HG03342 (cell line): Measurements from ENCODE around the gene SHC3.

Experiments
- ATAC-seq: cut with Tn5 transposase; IDR thresholded peaks from one replicate; pipeline ENCODE4 v1.9.1; 2021; ENCODE audit warnings: mild to moderate bottlenecking, moderate library complexity; ENCODE audit not compliant: unreplicated experiment

Gene SHC3

DNA sequence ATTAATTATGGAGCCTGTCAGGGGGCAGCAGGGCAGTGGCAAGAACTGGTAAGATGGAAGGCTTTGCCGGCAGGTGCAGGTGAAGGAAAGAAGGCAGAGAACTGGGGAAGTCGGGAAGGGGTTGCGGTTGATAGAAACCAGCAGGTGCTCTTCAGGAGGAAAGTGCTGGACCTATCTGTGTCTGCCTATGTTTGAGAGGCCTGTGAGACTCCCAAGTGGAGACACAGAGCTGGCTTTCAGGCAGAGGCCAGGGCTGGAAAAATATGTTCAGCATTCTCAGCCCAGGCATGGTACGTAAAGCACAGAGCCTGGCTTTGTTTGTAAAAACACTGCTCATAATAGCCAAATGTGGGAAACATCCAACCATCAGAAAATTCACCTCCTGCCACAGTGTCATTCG, 117.8 kb downstream of the SHC3 start:
- ATAC-seq: no peak

DNA sequence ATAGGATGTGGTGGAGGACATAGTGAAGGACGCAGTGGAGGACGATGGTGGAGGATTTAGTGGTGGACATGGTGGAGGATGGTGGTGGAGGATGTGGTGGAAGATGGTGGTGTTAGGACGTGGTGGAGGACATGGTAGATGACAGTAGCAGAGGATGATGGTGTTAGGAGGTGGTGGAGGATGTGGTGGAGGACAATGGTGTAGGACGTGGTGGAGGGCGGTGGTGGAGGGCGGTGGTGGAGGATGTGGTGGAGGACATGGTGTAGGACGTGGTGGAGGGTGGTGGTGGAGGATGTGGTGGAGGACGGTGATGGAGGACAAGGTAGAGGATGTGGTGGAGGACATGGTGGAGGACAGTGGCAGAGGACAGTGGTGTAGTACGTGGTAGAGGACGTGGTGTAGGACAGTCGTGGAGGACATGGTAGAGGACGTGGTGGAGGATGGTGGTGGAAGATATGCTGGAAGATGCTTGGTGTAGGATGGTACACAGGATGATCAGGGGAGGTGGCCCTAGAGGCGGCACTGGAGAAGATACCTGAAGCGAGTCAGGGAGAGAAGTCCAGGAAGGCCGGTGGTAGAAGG, 118.6 kb downstream of the SHC3 start:
- no peak for ATAC-seq

DNA sequence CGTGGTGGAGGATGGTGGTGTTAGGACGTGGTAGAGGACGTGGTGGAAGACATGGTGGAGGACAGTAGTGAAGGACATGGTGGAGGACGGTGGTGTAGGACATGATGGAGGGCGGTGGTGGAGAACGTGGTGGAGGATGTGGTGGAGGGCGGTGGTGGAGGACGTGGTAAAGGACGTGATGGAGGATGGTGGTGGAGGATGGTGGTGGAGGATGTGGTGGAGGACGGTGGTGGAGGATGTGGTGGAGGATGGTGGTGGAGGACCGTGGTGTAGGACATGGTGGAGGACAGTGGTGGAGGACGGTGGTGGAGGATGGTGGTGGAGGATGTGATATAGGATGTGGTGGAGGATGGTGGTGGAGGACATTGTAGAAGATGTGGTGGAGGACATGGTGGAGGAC, 119.7 kb downstream of the SHC3 start:
- ATAC-seq: no peak

- no peak for ATAC-seq
Observed at GRCh38 chr9:89054865-89055495, 123.6 kb downstream of the SHC3 start.

- no peak for ATAC-seq
Observed at GRCh38 chr9:89053301-89053700, 125.3 kb downstream of the SHC3 start.

- ATAC-seq: no peak
Observed at GRCh38 chr9:89052470-89053097, 126.0 kb downstream of the SHC3 start.

DNA sequence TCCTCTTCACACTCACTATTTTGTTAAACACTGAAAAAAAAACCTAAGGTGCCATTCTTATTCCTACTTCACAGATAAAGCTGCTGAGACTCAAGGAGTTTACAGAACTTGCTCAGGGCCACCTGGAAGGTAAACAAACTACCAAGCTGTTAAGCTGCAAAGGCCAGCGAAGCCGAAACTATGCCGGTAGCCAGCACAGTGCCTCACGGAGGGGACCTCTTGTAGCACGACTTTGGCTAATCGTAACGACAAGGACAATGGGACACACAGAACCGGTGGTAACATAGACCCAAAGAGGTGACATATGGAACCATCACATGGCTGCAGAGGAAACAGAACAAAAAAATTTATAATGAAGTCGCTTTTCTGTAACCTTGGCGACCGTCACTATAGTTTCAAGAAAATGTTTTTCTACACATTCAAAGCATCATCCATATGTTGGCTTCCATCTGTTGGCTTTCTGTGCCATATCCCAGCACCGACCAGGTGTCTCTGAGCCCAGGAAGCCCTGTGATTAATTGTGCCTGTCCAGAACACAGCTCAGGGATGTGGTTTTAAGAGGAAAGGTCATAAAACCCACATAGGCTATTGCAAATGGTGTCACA, 127.1 kb downstream of the SHC3 start:
- ATAC-seq: no peak

DNA sequence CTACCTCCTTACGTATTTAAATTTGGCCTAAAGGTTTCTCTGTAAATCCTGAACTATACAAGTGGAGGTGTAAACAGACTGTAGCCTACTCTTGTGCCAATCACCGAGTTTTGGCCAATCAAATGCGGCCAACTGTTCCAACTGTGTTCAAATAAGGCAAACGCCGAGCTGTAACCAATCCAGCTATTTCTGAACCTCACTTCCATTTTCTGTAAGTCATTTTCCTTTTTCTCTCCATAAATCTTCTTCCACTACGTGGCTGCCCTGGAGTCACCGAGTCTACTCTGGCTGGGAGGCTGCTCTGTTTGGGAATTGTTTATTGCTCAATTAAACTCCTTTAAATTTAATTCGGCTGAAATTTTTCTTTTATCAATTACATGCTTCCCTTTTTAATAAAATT, 129.0 kb downstream of the SHC3 start:
- no peak for ATAC-seq

DNA sequence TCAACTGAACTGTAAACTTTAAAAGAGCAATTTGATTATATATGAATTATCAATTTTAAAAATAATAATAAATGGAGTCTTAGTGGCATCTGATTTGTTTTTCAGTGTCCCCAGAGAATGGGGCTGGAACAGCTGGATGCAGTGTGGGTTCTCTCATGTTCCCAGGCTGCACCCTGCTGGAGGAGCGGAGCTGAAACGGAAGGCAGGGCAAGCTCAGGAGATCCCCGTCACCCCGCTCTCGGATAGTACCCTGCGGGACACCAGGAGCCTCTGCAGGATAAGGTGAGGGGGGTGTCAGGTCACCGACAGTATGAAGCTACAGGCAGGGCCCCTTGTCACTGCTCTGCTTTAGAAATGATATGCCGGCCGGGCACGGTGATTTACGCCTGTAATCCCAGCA, 130.0 kb downstream of the SHC3 start:
- no peak for ATAC-seq

DNA sequence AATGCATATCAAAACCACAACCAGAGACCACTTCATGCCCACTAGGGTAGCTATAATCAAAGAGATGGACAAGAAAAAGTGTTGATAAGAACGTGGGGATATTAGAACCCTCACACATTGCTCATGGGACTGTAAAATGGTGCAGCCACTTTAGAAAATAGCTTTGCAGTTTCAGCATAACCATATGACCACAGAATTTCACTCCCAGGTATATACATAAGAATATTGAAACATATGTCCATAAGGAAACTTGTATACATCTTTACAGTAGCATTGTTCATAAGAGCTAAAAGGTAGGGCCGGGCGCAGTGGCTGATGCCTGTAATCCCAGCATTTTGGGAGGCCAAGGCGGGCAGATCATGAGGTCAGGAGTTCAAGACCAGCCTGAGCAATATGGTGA, 131.0 kb downstream of the SHC3 start:
- no peak for ATAC-seq

DNA sequence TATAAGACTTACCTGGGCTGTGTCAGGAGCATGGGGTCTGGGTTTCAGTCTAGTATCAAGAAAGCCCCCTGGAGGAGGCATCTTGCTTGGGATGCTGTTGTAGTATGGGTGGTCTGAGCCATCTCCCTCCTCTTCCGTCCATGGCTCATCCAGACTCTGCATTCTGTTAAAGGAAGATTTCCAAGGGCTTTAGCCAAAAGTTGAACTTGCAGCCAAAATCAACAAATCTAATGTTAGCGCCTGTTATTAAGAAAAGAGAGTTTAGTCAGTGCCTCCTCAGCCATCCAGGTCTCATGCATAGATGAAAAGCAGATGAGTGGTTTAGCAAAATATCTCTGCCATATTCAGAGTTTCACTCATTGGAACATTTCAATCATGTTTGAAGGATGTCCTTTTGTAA, 131.8 kb downstream of the SHC3 start:
- ATAC-seq: no peak

GRCh38 chr9:89044881-89045280, 133.7 kb downstream of the SHC3 start:
- ATAC-seq: no peak

DNA sequence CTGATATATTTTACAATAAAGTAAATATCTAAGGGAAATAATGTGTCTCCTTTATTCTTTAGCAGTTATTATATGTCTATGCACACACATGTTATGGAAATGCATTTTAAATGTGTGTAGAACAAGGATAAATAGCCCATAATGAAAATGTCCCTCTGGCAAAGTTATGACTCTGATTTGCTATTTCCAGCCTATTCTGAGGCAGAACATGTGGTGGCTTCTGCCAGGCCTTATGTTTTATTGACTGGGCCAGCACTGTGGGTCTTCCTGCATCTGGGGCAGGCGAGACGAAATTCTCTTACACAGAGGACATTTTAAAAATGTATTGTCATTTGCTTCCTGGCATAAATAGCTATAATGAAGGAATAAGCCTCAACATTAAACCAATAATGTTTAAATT, 134.5 kb downstream of the SHC3 start:
- ATAC-seq: no peak

DNA sequence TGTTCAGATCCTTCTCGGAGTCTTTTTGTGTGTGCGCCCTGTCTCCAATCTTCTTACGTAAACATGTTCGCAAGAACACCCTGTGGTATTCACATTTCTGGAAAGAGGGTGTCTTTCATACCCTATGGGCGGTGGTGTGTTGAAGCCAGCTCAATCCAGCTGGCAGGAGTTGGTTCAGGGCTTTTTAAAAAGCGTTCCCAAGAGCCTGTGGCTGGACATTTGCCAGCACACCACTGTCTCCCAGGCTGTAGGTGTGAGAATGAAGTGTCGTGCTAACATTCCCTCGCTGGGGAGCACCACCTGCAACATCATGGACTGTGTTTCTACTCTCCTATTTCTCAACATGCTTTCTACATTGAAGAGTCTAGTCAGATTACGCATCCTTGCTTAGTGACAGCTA, 135.6 kb downstream of the SHC3 start:
- no peak for ATAC-seq

DNA sequence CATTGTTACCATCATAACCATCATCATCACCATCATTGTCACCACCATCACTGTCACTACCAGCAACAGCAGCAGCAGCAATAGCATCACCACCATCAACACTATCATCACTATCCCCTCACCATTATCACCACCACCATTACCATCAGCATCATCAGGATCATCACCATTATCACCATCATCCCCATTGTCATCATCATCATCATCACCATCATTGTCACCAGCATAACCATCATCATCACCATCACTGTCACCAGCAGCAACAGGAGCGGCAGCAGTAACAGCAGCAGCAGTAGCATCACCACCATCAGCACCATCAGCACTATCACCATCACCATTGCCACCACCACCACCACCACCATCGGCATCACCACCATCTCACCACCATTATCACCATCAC, 139.0 kb downstream of the SHC3 start:
- ATAC-seq: no peak

DNA sequence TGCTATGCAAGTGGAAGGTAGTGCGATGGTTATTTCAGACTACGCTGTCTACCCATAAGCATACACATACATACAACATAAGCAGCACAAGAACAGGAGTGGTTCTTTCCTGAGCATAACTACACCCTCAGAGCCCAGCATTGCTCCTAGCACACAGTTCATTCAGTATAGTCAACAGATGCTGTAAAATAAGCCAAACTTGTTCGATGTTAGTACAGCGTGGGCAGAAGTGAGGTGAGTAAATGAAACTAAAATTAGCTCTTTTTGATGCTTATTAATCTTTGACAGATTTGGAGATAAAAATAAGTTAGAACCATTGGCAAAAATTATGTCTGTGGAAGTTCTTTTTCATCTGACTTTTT, 139.5 kb downstream of the SHC3 start:
- ATAC-seq: no peak

DNA sequence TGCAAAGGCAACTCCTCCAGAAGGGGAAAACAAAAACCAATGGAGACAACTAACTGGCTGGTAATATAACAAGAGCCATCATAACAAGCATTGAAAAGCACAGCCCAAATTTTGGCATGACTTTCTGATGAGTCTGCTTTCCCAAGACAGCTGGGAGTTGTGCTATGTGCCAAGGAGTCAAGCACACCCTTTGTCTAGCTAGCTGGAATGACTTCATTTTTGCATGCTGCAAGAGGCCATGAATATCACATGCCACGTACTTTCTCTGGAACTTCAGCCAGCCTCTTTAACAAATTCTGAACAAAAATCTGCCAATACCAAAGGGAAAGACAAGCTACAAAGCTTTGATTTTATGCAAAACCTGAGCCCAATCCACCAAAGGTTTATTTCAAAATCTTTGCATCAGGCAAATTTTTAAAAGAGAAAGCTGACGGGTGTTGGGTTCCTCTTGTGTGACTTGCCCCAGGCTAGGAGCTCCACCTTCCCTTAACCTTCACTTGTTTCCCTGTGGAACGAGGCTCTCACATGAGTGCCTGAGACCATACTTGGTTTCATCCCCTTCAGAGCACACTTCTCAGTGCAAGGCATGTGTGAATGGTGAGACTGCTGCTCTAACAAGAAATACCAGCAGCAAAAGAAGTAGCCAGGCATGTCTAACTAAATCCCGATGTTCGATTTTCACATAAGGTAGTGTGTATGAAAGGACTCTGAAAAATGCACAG, 140.1 kb downstream of the SHC3 start:
- ATAC-seq: no peak

- ATAC-seq: no peak
Observed at GRCh38 chr9:89037891-89038290, 140.7 kb downstream of the SHC3 start.

- ATAC-seq: no peak
Observed at GRCh38 chr9:89037346-89037745, 141.3 kb downstream of the SHC3 start.

- ATAC-seq: no peak
Observed at GRCh38 chr9:89036891-89037290, 141.7 kb downstream of the SHC3 start.

GRCh38 chr9:89036383-89036782, 142.2 kb downstream of the SHC3 start:
- no peak for ATAC-seq

DNA sequence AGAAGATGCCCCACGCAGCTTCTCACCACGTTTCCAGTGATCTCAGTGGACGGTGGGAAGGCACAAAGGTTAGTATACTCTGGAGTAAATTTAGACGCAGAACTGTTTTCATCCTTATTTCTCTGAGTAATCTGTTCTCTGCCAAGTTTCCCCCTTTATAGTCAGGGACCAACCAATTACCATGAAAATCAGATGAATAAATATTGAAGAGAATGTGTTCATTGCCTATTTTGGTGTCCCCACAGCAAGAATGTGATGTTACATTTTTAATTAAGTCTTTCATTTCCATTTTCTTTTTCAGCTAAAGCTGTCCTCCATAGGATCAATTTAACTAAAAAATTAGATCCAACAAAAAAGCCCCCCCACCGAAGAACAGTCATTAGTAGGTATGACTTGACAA, 146.0 kb downstream of the SHC3 start:
- ATAC-seq: no peak
